Suprapubic skin (tissue), 4 donors: ENCODE data around the gene DMRTC2. TPM values are rescaled to one million over a fixed set of nuclear protein-coding genes. Genes with fewer than 3 reads are reported as not detected.
"Not testable (repeated sequence)": the region's sequence is repeated elsewhere in the genome, so short reads cannot be mapped to it uniquely, and the experiment has no call there.

Experiments used
- DNase-seq, 2 donors: peaks; one replicate each; pipeline ENCODE4 v3.0.0-alpha.2; 2019; ENCODE audit warnings: low spot score in 2 of 2
- H3K27ac ChIP-seq: fragments of 200-600 bp; sonication (generic); one replicate; pipeline ENCODE4 v1.5.1; 2019
- H3K27me3 ChIP-seq: fragments of 200-600 bp; sonication (generic); one replicate; pipeline ENCODE4 v1.5.1; 2019
- H3K36me3 ChIP-seq: fragments of 200-600 bp; sonication (generic); one replicate; pipeline ENCODE4 v1.5.1; 2019
- H3K4me1 ChIP-seq: fragments of 200-600 bp; sonication (generic); one replicate; pipeline ENCODE4 v1.5.1; 2019
- H3K4me3 ChIP-seq: fragments of 200-600 bp; sonication (generic); one replicate; pipeline ENCODE4 v1.5.1; 2019; ENCODE audit warnings: mild to moderate bottlenecking
- H3K9me3 ChIP-seq: fragments of 200-600 bp; sonication (generic); one replicate; pipeline ENCODE4 v1.5.1; 2019
- CTCF ChIP-seq, 2 donors: fragments of 200-600 bp in 1 of 2; fragments of 450-650 bp in 1 of 2; sonication (generic) in 1 of 2; IDR thresholded peaks; one replicate each; pipeline ENCODE4 v1.5.1; 2016 to 2019; ENCODE audit warnings: antibody characterized with exemption in 2 of 2, mild to moderate bottlenecking in 1 of 2, moderate library complexity in 1 of 2
- EP300 ChIP-seq: sonication (generic); formaldehyde crosslinking; IDR thresholded peaks from one replicate; pipeline ENCODE4 v1.6.1; 2017; ENCODE audit warnings: antibody characterized with exemption
- POLR2A ChIP-seq, 2 donors: fragments of 450-650 bp; IDR thresholded peaks; one replicate each; pipeline ENCODE4 v1.6.1; 2017; ENCODE audit warnings: antibody characterized with exemption in 2 of 2, mild to moderate bottlenecking in 2 of 2, moderate library complexity in 2 of 2
- POLR2AphosphoS5 ChIP-seq, 3 donors: sonication (generic); formaldehyde crosslinking; IDR thresholded peaks; one replicate each; pipeline ENCODE4 v1.6.1; 2017; ENCODE audit warnings: antibody characterized with exemption in 3 of 3
- WGBS: methylation state at CpG from one replicate; pipeline ENCODE4 v1.1.5; 2018; 5-methylcytosine and 5-hydroxymethylcytosine counted together
- total RNA-seq, 4 donors: library from RNA; depleted of rRNA; stranded (reverse); fragments of >200 nt; gene quantifications; one replicate each; pipeline ENCODE4 v1.1.0, GENCODE V29; 2016

Gene DMRTC2
- total RNA-seq, 4 donors from 2014 or later, result not detected

GRCh38 chr19:41870401-41870873 lies 25.6 kb downstream of the DMRTC2 start:
- Histone ChIP-seq H3K27ac (no peak overlapping the region), H3K36me3 (peaks cover 55% of the 10 kb centered on the region), H3K9me3 (no peaks in the 10 kb centered on the region), H3K4me3 (no peak overlapping the region), H3K4me1 (peaks cover 46% of the 10 kb centered on the region), H3K27me3 (no peaks in the 10 kb centered on the region)
- no peak for DNase-seq
- no peak for TF ChIP-seq EP300
- no peak for TF ChIP-seq POLR2A (IDR thresholded peaks at IDR 0.05)
- TF ChIP-seq CTCF (IDR thresholded peaks at IDR 0.05), result no peak
- TF ChIP-seq POLR2AphosphoS5 (IDR thresholded peaks at IDR 0.05), result no peak
- WGBS, result 48% methylated on average over 3 of the region's 3 CpGs

GRCh38 chr19:41871573-41872383 lies 26.9 kb downstream of the DMRTC2 start:
- Histone ChIP-seq H3K36me3 (peaks cover 46% of the 10 kb centered on the region), H3K27me3 (no peaks in the 10 kb centered on the region), H3K4me3 (no peak overlapping the region), H3K27ac (no peak overlapping the region), H3K4me1 (peaks cover 35% of the 10 kb centered on the region), H3K9me3 (no peaks in the 10 kb centered on the region)
- TF ChIP-seq POLR2A (IDR thresholded peaks at IDR 0.05) (no peak), EP300 (no peak), POLR2AphosphoS5 (IDR thresholded peaks at IDR 0.05) (no peak), CTCF (IDR thresholded peaks at IDR 0.05) (no peak)
- DNase-seq, result no peak
- 71% methylated on average over 15 of the region's 16 CpGs for WGBS

- H3K4me3 ChIP-seq, result no peak overlapping the region
- no peak overlapping the region for H3K27ac ChIP-seq
- no peaks in the 10 kb centered on the region for H3K27me3 ChIP-seq
- TF ChIP-seq CTCF (IDR thresholded peaks at IDR 0.05) (no peak), POLR2A (IDR thresholded peaks at IDR 0.05) (no peak), POLR2AphosphoS5 (IDR thresholded peaks at IDR 0.05) (no peak), EP300 (no peak)
- WGBS, result 94% methylated on average over 12 of the region's 12 CpGs
- H3K9me3 ChIP-seq, result no peaks in the 10 kb centered on the region
- peaks cover 29% of the 10 kb centered on the region for H3K4me1 ChIP-seq
- H3K36me3 ChIP-seq, result peaks cover 44% of the 10 kb centered on the region
- DNase-seq, result no peak
These were observed 27.5 kb downstream of the DMRTC2 start for GRCh38 chr19:41872384-41872774.

- no peak for DNase-seq
- TF ChIP-seq EP300 (no peak), POLR2AphosphoS5 (IDR thresholded peaks at IDR 0.05) (no peak), CTCF (IDR thresholded peaks at IDR 0.05) (peak; percentile 38 to 65)
- no peaks in the 10 kb centered on the region for H3K27me3 ChIP-seq
- peaks cover 41% of the 10 kb centered on the region for H3K36me3 ChIP-seq
- peaks cover 23% of the 10 kb centered on the region for H3K4me1 ChIP-seq
- H3K4me3 ChIP-seq, result no peak overlapping the region
- 58% methylated on average over 14 of the region's 18 CpGs for WGBS
- no peaks in the 10 kb centered on the region for H3K9me3 ChIP-seq
- H3K27ac ChIP-seq, result no peak overlapping the region
These were observed 28.2 kb downstream of the DMRTC2 start for GRCh38 chr19:41872775-41873647.

GRCh38 chr19:41875973-41876372 lies 31.1 kb downstream of the DMRTC2 start:
- not testable (repeated sequence) for H3K4me1 ChIP-seq, H3K27ac ChIP-seq, H3K4me3 ChIP-seq, DNase-seq, H3K27me3 ChIP-seq, H3K9me3 ChIP-seq
- 89% methylated on average over 3 of the region's 3 CpGs for WGBS
- peaks cover 15% of the 10 kb centered on the region for H3K36me3 ChIP-seq
